Neural progenitor cell (in vitro differentiated cells): ENCODE measurements around the gene THAP4. TPM values are rescaled to one million over a fixed set of nuclear protein-coding genes. Genes with fewer than 3 reads are reported as not detected.

Source experiments
- DNase-seq: peaks from one replicate; pipeline ENCODE4 v3.0.0-alpha.2; 2016; ENCODE audit warnings: low spot score
- H2AFZ ChIP-seq: fragments of 200-600 bp; sonication (generic); replicated peaks from 2 replicates; pipeline ENCODE4 v1.6.1; 2016; ENCODE audit warnings: antibody characterized with exemption
- H3F3A ChIP-seq: fragments of 200-600 bp; sonication (generic); 2 replicates; pipeline ENCODE4 v1.6.1; 2016; ENCODE audit warnings: antibody characterized with exemption, low read depth
- H3K27ac ChIP-seq: fragments of 200-600 bp; sonication (generic); 2 replicates; pipeline ENCODE4 v1.5.1; 2016; ENCODE audit warnings: mild to moderate bottlenecking
- H3K27me3 ChIP-seq: fragments of 200-600 bp; sonication (generic); 2 replicates; pipeline ENCODE4 v1.6.1; 2016; ENCODE audit warnings: mild to moderate bottlenecking, moderate library complexity
- H3K36me3 ChIP-seq: fragments of 200-600 bp; sonication (generic); 2 replicates; pipeline ENCODE4 v1.5.1; 2016
- H3K4me1 ChIP-seq: fragments of 200-600 bp; sonication (generic); 2 replicates; pipeline ENCODE4 v1.6.1; 2016; ENCODE audit warnings: mixed run types
- H3K4me2 ChIP-seq: fragments of 200-600 bp; sonication (generic); 2 replicates; pipeline ENCODE4 v1.6.1; 2016
- H3K4me3 ChIP-seq: fragments of 200-600 bp; sonication (generic); 2 replicates; pipeline ENCODE4 v1.5.1; 2016
- H3K79me2 ChIP-seq: fragments of 200-600 bp; sonication (generic); 2 replicates; pipeline ENCODE4 v1.6.1; 2016; ENCODE audit warnings: low read depth
- H3K9ac ChIP-seq: fragments of 200-600 bp; sonication (generic); 2 replicates; pipeline ENCODE4 v1.6.1; 2016
- H3K9me3 ChIP-seq: fragments of 200-600 bp; sonication (generic); 2 replicates; pipeline ENCODE4 v1.5.1; 2016; ENCODE audit warnings: low read depth
- H4K20me1 ChIP-seq: fragments of 200-600 bp; sonication (generic); 2 replicates; pipeline ENCODE4 v1.6.1; 2016; ENCODE audit warnings: low read depth
- H3K27ac Mint-ChIP-seq: 3 replicates; pipeline ENCODE4 v1.8.0; 2021; ENCODE audit warnings: mixed read lengths
- H3K27me3 Mint-ChIP-seq: 2 replicates; pipeline ENCODE4 v1.8.0; 2022; ENCODE audit warnings: low read depth, mild to moderate bottlenecking, inconsistent platforms, moderate library complexity, mixed read lengths; ENCODE audit not compliant: insufficient read depth
- H3K36me3 Mint-ChIP-seq: 3 replicates; pipeline ENCODE4 v1.8.0; 2021; ENCODE audit warnings: mixed read lengths
- H3K4me1 Mint-ChIP-seq: 3 replicates; pipeline ENCODE4 v1.8.0; 2021; ENCODE audit warnings: mixed read lengths
- H3K4me3 Mint-ChIP-seq: 3 replicates; pipeline ENCODE4 v1.8.0; 2021; ENCODE audit warnings: mild to moderate bottlenecking, moderate library complexity, mixed read lengths
- H3K9me3 Mint-ChIP-seq: 3 replicates; pipeline ENCODE4 v1.8.0; 2020; ENCODE audit warnings: mixed read lengths
- CTCF ChIP-seq: fragments of 200-600 bp; sonication (generic); IDR thresholded peaks from 2 replicates; pipeline ENCODE4 v1.5.1; 2017; ENCODE audit warnings: antibody characterized with exemption, mild to moderate bottlenecking
- EZH2 ChIP-seq: fragments of 200-600 bp; sonication (generic); IDR thresholded peaks from 2 replicates; pipeline ENCODE4 v1.6.1; 2017; ENCODE audit warnings: antibody characterized with exemption, mild to moderate bottlenecking, moderate library complexity
- EZH2phosphoT487 ChIP-seq: fragments of 200-600 bp; sonication (generic); IDR thresholded peaks from 2 replicates; pipeline ENCODE4 v1.6.1; 2017; ENCODE audit warnings: antibody characterized with exemption
- total RNA-seq: library from RNA; depleted of rRNA; stranded (reverse); fragments of >200 nt; gene quantifications from 2 replicates; pipeline ENCODE4 v1.2.3, GENCODE V29; 2015; ENCODE audit warnings: low replicate concordance

The THAP4 gene
- total RNA-seq, 1 donor from 2014 or later, result 25.6 TPM

- Histone ChIP-seq H3F3A (no peaks in the 10 kb centered on the region), H3K9me3 (no peaks in the 10 kb centered on the region), H3K9ac (no peak overlapping the region), H3K4me2 (no peak overlapping the region), H3K4me1 (peaks cover 5% of the 10 kb centered on the region), H3K79me2 (peaks cover 51% of the 10 kb centered on the region), H3K27me3 (no peaks in the 10 kb centered on the region), H3K4me3 (no peak overlapping the region), H2AFZ (no peak overlapping the region), H4K20me1 (no peaks in the 10 kb centered on the region), H3K27ac (no peak overlapping the region), H3K36me3 (no peaks in the 10 kb centered on the region)
- H3K9me3 Mint-ChIP-seq, result peaks cover 2% of the 10 kb centered on the region
- TF ChIP-seq CTCF (no peak), EZH2 (no peak)
- no peak for DNase-seq
- peaks cover 6% of the 10 kb centered on the region for H3K4me1 Mint-ChIP-seq
- no peak overlapping the region for H3K4me3 Mint-ChIP-seq
- H3K36me3 Mint-ChIP-seq, result peaks cover 13% of the 10 kb centered on the region
- H3K27me3 Mint-ChIP-seq, result peaks cover 5% of the 10 kb centered on the region
- H3K27ac Mint-ChIP-seq, result no peak overlapping the region
These were observed 18.1 kb downstream of the THAP4 start for GRCh38 chr2:241618829-241619228.

- no peak overlapping the region for H3K9ac ChIP-seq
- H3K27ac ChIP-seq, result no peak overlapping the region
- H3K4me1 ChIP-seq, result peaks cover 6% of the 10 kb centered on the region
- H3K4me3 Mint-ChIP-seq, result peak overlapping the region; percentile 60
- no peaks in the 10 kb centered on the region for H4K20me1 ChIP-seq
- no peak for DNase-seq
- H3K27me3 Mint-ChIP-seq, result peaks cover 5% of the 10 kb centered on the region
- H3K36me3 ChIP-seq, result no peaks in the 10 kb centered on the region
- H3K9me3 Mint-ChIP-seq, result peaks cover 2% of the 10 kb centered on the region
- H3K4me2 ChIP-seq, result no peak overlapping the region
- H3K27ac Mint-ChIP-seq, result peak overlapping the region; percentile 91
- no peaks in the 10 kb centered on the region for H3K9me3 ChIP-seq
- no peak overlapping the region for H3K4me3 ChIP-seq
- H3K4me1 Mint-ChIP-seq, result peaks cover 6% of the 10 kb centered on the region
- no peak overlapping the region for H2AFZ ChIP-seq
- TF ChIP-seq EZH2phosphoT487 (no peak), CTCF (no peak), EZH2 (no peak)
- H3K79me2 ChIP-seq, result peaks cover 53% of the 10 kb centered on the region
- peaks cover 13% of the 10 kb centered on the region for H3K36me3 Mint-ChIP-seq
- no peaks in the 10 kb centered on the region for H3K27me3 ChIP-seq
- H3F3A ChIP-seq, result no peaks in the 10 kb centered on the region
These were observed 18.6 kb downstream of the THAP4 start for GRCh38 chr2:241618296-241618805.

- H3K27ac ChIP-seq, result no peak overlapping the region
- peaks cover 2% of the 10 kb centered on the region for H3F3A ChIP-seq
- Mint-ChIP-seq H3K27ac (peak overlapping the region; percentile 57), H3K4me3 (no peak overlapping the region), H3K36me3 (peaks cover 13% of the 10 kb centered on the region), H3K27me3 (peaks cover 5% of the 10 kb centered on the region), H3K4me1 (peaks cover 6% of the 10 kb centered on the region), H3K9me3 (peaks cover 2% of the 10 kb centered on the region)
- no peaks in the 10 kb centered on the region for H3K27me3 ChIP-seq
- H3K9ac ChIP-seq, result no peak overlapping the region
- peak overlapping the region; percentile 58 for H3K4me2 ChIP-seq
- no peak for TF ChIP-seq EZH2
- TF ChIP-seq CTCF, result no peak
- no peak for TF ChIP-seq EZH2phosphoT487
- H2AFZ ChIP-seq, result no peak overlapping the region
- H3K4me3 ChIP-seq, result peak overlapping the region; percentile 11
- peaks cover 13% of the 10 kb centered on the region for H3K4me1 ChIP-seq
- DNase-seq, result peak; percentile 30
- H4K20me1 ChIP-seq, result no peaks in the 10 kb centered on the region
- H3K79me2 ChIP-seq, result peaks cover 46% of the 10 kb centered on the region
- no peaks in the 10 kb centered on the region for H3K9me3 ChIP-seq
- H3K36me3 ChIP-seq, result no peaks in the 10 kb centered on the region
These were observed 19.4 kb downstream of the THAP4 start for GRCh38 chr2:241617431-241618154.
